GM12878 (cell line): ENCODE data around the gene FRS3. TPM values are rescaled to one million over a fixed set of nuclear protein-coding genes. Genes with fewer than 3 reads are reported as not detected.

ENCODE experiments used
- ATF3 ChIP-seq: IDR thresholded peaks from 2 replicates; pipeline ENCODE4 v1.6.1; 2011; ENCODE audit warnings: low read depth, mild to moderate bottlenecking, low read length, moderate library complexity, borderline replicate concordance; ENCODE audit errors: extremely low read depth
- ATF7 ChIP-seq: fragments of 450-650 bp; IDR thresholded peaks from 2 replicates; pipeline ENCODE4 v1.6.1; 2016; ENCODE audit warnings: low read depth, mild to moderate bottlenecking
- CEBPB ChIP-seq, 2 experiments: fragments of 150-350 bp in 1 of 2; IDR thresholded peaks; 2 replicates each; pipeline ENCODE4 v1.6.1; 2012 to 2014; ENCODE audit warnings: low read depth in 2 of 2, low read length in 2 of 2, borderline replicate concordance in 1 of 2, inconsistent platforms in 1 of 2
- CHD2 ChIP-seq: IDR thresholded peaks from 2 replicates; pipeline ENCODE4 v1.6.1; 2011; ENCODE audit warnings: low read depth, low read length, improper control_type of control experiment, borderline replicate concordance
- E2F4 ChIP-seq: IDR thresholded peaks from 2 replicates; pipeline ENCODE4 v1.6.1; 2012; ENCODE audit warnings: low read depth, low read length, improper control_type of control experiment
- FOXM1 ChIP-seq: IDR thresholded peaks from 2 replicates; pipeline ENCODE4 v1.6.1; 2012; ENCODE audit warnings: low read depth, mild to moderate bottlenecking, inconsistent platforms, low read length, moderate library complexity
- GABPA ChIP-seq: IDR thresholded peaks from 2 replicates; pipeline ENCODE4 v1.6.1; 2014; ENCODE audit warnings: antibody characterized with exemption, low read depth, mild to moderate bottlenecking, inconsistent platforms
- IKZF2 ChIP-seq, 2 experiments: fragments of 450-650 bp; IDR thresholded peaks; 2 replicates each; pipeline ENCODE4 v1.6.1; 2017; ENCODE audit warnings: mild to moderate bottlenecking in 2 of 2, moderate library complexity in 2 of 2
- KLF5 ChIP-seq: fragments of 450-650 bp; IDR thresholded peaks from 2 replicates; pipeline ENCODE4 v1.6.1; 2014; ENCODE audit warnings: mild to moderate bottlenecking; ENCODE audit not compliant: partially characterized antibody
- MYB ChIP-seq: fragments of 150-350 bp; IDR thresholded peaks from 2 replicates; pipeline ENCODE4 v1.6.1; 2014; ENCODE audit warnings: mild to moderate bottlenecking, low read depth, low read length, borderline replicate concordance
- NFYB ChIP-seq: IDR thresholded peaks from 2 replicates; pipeline ENCODE4 v1.6.1; 2011; ENCODE audit warnings: low read depth, mild to moderate bottlenecking, low read length, improper control_type of control experiment, moderate library complexity; ENCODE audit not compliant: insufficient read depth
- PBX3 ChIP-seq: IDR thresholded peaks from 2 replicates; pipeline ENCODE4 v1.6.1; 2011; ENCODE audit warnings: mild to moderate bottlenecking, low read depth, low read length, moderate library complexity; ENCODE audit not compliant: insufficient replicate concordance
- RAD21 ChIP-seq: IDR thresholded peaks from 2 replicates; pipeline ENCODE4 v1.6.1; 2011; ENCODE audit warnings: mild to moderate bottlenecking, low read depth, low read length, moderate library complexity; ENCODE audit not compliant: insufficient read depth
- RELA ChIP-seq: fragments of 450-650 bp; IDR thresholded peaks from 2 replicates; pipeline ENCODE4 v1.8.0; 2014; ENCODE audit warnings: borderline replicate concordance; ENCODE audit not compliant: partially characterized antibody
- SIX5 ChIP-seq: IDR thresholded peaks from 2 replicates; pipeline ENCODE4 v1.6.1; 2011; ENCODE audit warnings: mild to moderate bottlenecking, low read depth, low read length, moderate library complexity; ENCODE audit not compliant: severe bottlenecking
- SMAD5 ChIP-seq: IDR thresholded peaks from 2 replicates; pipeline ENCODE4 v1.6.1; 2016; ENCODE audit warnings: antibody characterized with exemption, low read depth
- SREBF2 ChIP-seq: IDR thresholded peaks from 2 replicates; pipeline ENCODE4 v1.6.1; 2012; ENCODE audit warnings: mild to moderate bottlenecking, low read length
- TBL1XR1 ChIP-seq: IDR thresholded peaks from 2 replicates; pipeline ENCODE4 v1.6.1; 2012; ENCODE audit warnings: low read depth, low read length, improper control_type of control experiment
- YY1 ChIP-seq: IDR thresholded peaks from 2 replicates; pipeline ENCODE4 v1.6.1; 2011; ENCODE audit warnings: low read depth, mild to moderate bottlenecking, low read length
- ZBTB11 ChIP-seq: fragments of 450-650 bp; formaldehyde crosslinking; IDR thresholded peaks from 2 replicates; pipeline ENCODE4 v1.5.0; 2022; ENCODE audit warnings: mild to moderate bottlenecking, missing genetic modification characterization
- ZBTB33 ChIP-seq: fragments of 450-650 bp; IDR thresholded peaks from 2 replicates; pipeline ENCODE4 v1.6.1; 2017; ENCODE audit warnings: mild to moderate bottlenecking
- ZNF217 ChIP-seq: fragments of 450-650 bp; IDR thresholded peaks from 2 replicates; pipeline ENCODE4 v1.6.1; 2017; ENCODE audit warnings: antibody characterized with exemption, mild to moderate bottlenecking
- polyA plus RNA-seq, 11 experiments: library from polyadenylated mRNA; depleted of rRNA in 4 of 11; unstranded in 6 of 11; stranded (reverse) in 5 of 11; fragments of >200 nt; fragmentation: Nextera tagmentation in 4 of 11; fragmentation: Illumina TruSeq in 1 of 11; extraction: Ambion mirVana in 4 of 11; extraction: Trizol in 1 of 11; gene quantifications; 1 replicate in 1 of 11; 2 replicates in 10 of 11; pipeline versions ENCODE4 v1.2.1 to v1.2.3, GENCODE V29; 2011 to 2016; ENCODE audit warnings: inconsistent platforms in 2 of 11, missing spikeins in 2 of 11, low read depth in 1 of 11
- total RNA-seq, 4 experiments: library from RNA; depleted of rRNA in 3 of 4; stranded (reverse); fragments of >200 nt in 3 of 4; fragmentation: Illumina TruSeq in 1 of 4; extraction: Trizol in 1 of 4; gene quantifications; 2 replicates each; pipeline versions ENCODE4 v1.2.1 to v1.2.3, GENCODE V29; 2013 to 2021

Gene FRS3
- total and polyA plus RNA-seq, 10 of the 15 experiments (the other 5 are each of a cell fraction or from before 2014, with no cell fraction given): 0.05 to 3.4 (median 1.5) TPM

GRCh38 chr6:41735427-41736185 lies 44.1 kb downstream of the FRS3 start, which contains the start of gene TFEB (continued):
- TF ChIP-seq MYB (no peak), SIX5 (peak; percentile 99), SREBF2 (no peak), ATF3 (peak; percentile 47; the same call in 1 of the 2 replicates), FOXM1 (no peak), SMAD5 (no peak), RAD21 (peak; percentile 57), ZNF217 (peak; percentile 65; the same call in 1 of the 2 replicates), GABPA (no peak), RELA (peak; percentile 83), CHD2 (peak; percentile 87), YY1 (peak; percentile 89), ATF7 (no peak), TBL1XR1 (peak; percentile 73; the same call in 1 of the 2 replicates), NFYB (no peak), PBX3 (peak; percentile 81), KLF5 (peak; percentile 54), ZBTB11 (CRISPR knock-in tag) (no peak), E2F4 (peak; percentile 37; the same call in 1 of the 2 replicates), ZBTB33 (no peak), IKZF2 (IDR thresholded peaks at IDR 0.05) (no peak), CEBPB (IDR thresholded peaks at IDR 0.05; ENCODE audit: borderline replicate concordance in 1 of 2, low read depth in 2 of 2, low read length in 2 of 2) (no peak)
